ENCODE data around the gene RPL27. TPM values are rescaled to one million over a fixed set of nuclear protein-coding genes. Genes with fewer than 3 reads are reported as not detected.
A peak's percentile ranks its signal among the peaks of the same experiment; 100 is the strongest.

Gene RPL27
- total RNA-seq, 4 donors from 2014 or later, result 775 to 1,810 (median 1,289) TPM

DNA sequence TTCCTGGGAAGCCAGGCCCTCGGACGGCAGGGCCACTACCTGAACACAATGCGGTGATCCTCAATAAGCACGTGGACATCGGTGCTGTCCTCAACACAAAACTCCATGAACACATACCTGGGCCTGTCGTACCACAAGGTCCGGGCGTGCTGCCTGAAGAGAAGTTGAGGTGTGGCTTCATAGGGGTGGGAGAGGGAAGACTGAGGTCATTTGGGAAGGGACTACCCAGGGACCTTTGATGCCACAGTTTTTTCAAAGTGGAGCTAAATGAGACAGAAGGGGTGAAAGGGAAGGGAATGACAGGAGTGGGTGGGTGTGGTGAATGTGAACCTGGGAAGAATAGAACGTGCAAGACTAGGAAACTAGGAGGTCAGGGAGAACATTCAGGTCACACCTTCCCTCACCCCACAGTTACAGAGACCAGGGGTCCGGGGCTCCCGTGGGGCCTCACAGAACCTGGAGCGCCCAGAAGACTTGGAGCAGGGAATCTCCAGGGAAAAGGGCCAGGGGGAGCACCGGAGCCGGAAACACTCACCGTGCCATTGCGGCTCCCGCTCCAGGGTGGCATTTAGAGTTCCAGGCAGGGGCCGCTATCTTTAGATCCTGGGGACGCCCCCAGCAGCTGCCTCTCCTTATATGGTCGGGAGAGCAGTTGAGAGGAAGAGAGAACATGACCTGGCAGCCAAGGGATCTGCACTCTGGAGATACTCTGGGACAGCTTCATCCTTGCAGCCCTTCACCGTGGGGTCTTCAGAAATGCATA is 18.5 kb upstream of the RPL27 start, which contains the start of gene PTGES3L:
Gene PTGES3L, minus strand, starts transcription at position 570 of the 763 bp plus-strand sequence. Its CDS starts 27 bp downstream, at position 543.
- Histone ChIP-seq H3K4me3 (peak within 1 kb of the TSS; percentile 70 to 97 (median 88)), H3K4me1 (peaks cover 9 to 45% (median 19%) of the 10 kb centered on the region in 3 donors), H3K36me3 (peaks cover 0 to under 1% (median 0%) of the 10 kb centered on the region in 3 donors), H3K9me3 (no peaks in the 10 kb centered on the region), H3K27ac (peak within 1 kb of the TSS; percentile 82 to 95 (median 87)), H3K27me3 (no peaks in the 10 kb centered on the region)
- 38 to 71% methylated on average over 11 to 16 of the region's 21 CpGs for WGBS, 2 donors
- intact Hi-C loops (cut with DNase I), result no loop called here
- DNase-seq, result no peak
- TF ChIP-seq, protein P1, sequence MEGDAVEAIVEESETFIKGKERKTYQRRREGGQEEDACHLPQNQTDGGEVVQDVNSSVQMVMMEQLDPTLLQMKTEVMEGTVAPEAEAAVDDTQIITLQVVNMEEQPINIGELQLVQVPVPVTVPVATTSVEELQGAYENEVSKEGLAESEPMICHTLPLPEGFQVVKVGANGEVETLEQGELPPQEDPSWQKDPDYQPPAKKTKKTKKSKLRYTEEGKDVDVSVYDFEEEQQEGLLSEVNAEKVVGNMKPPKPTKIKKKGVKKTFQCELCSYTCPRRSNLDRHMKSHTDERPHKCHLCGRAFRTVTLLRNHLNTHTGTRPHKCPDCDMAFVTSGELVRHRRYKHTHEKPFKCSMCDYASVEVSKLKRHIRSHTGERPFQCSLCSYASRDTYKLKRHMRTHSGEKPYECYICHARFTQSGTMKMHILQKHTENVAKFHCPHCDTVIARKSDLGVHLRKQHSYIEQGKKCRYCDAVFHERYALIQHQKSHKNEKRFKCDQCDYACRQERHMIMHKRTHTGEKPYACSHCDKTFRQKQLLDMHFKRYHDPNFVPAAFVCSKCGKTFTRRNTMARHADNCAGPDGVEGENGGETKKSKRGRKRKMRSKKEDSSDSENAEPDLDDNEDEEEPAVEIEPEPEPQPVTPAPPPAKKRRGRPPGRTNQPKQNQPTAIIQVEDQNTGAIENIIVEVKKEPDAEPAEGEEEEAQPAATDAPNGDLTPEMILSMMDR (IDR thresholded peaks at IDR 0.05), result no peak
- no peak for TF ChIP-seq POLR2A (IDR thresholded peaks at IDR 0.05)

DNA sequence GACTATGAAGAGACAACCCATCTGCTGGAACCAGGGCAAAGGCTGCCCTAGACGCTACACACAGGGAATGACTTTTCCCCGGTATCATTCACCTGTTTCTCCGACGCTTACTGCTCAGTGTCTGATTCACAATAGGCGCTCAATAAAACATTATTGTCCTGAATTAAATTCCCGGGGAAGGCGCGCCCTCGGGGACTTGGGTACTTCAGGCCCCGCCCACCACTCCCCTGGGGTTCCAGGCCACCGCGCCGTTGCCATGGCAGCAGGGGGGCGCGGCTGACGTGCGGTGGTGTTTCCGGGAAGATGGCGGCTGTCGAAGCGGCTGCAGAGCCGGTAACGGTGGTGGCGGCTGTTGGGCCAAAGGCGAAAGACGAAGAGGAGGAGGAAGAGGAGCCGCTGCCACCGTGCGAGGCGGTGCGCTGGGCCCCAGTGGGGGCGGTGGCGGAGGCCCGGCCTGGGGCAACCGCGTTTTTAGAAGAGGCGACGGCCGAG is 17.9 kb upstream of the RPL27 start, which contains the start of gene RUNDC1:
Gene RUNDC1, plus strand, starts transcription at position 292 of the 492 bp plus-strand sequence. Its CDS starts 12 bp downstream, at position 304.
- TF ChIP-seq, protein P1 (IDR thresholded peaks at IDR 0.05), result no peak
- TF ChIP-seq POLR2A (IDR thresholded peaks at IDR 0.05), result peak in 1 of 4 donors; percentile 61
- Histone ChIP-seq H3K36me3 (peaks cover 0 to 7% (median 4%) of the 10 kb centered on the region in 3 donors), H3K4me3 (peak within 1 kb of the TSS; percentile 70 to 97 (median 88)), H3K4me1 (peaks cover 9 to 49% (median 19%) of the 10 kb centered on the region in 3 donors), H3K27ac (peak within 1 kb of the TSS; percentile 82 to 95 (median 87)), H3K27me3 (no peaks in the 10 kb centered on the region), H3K9me3 (no peaks in the 10 kb centered on the region)
- WGBS, 2 donors, result 0% methylated on average over 5 to 21 of the region's 39 CpGs
- intact Hi-C loops (cut with DNase I), result no loop called here
- DNase-seq, result peak; percentile 54

DNA sequence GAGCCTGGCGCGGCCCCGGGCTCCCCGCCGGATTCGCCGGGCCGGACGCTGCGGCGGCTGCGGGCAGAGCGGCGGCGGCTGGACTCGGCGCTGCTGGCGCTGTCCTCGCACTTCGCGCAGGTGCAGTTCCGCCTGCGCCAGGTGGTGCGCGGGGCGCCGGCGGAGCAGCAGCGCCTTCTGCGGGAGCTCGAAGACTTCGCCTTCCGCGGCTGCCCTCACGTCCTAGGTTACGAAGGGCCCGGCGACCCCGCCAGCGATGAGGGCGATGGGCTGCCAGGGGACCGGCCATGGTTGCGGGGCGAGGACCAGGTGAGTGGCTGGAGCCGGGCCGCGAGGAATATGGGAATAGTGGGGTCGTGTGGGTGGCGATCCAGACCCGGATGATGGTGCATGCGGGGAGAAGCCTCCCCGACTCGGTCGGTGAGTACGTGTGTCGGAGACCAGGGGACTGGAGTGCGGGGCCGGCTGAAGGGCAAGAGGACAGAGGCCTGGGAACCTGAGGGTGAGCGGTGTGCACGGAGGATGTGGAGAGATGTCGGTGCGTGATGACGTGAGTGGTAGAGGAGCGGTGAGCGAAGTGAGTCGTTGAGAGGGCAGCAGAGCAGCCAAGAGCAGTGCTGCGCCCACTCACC is 17.3 kb upstream of the RPL27 start:
- TF ChIP-seq, protein P1 (IDR thresholded peaks at IDR 0.05), result peak in 3 of 6 experiments; percentile 12 to 46 (median 19)
- TF ChIP-seq POLR2A (IDR thresholded peaks at IDR 0.05), result no peak
- H3K4me1 ChIP-seq, result peaks cover 9 to 49% (median 19%) of the 10 kb centered on the region in 3 donors
- peak overlapping the region; percentile 70 to 97 (median 88) for H3K4me3 ChIP-seq
- DNase-seq, result no peak
- 0 to 2% methylated on average over 15 to 22 of the region's 67 CpGs for WGBS, 2 donors
- H3K27me3 ChIP-seq, result no peaks in the 10 kb centered on the region
- H3K36me3 ChIP-seq, result peaks cover 0 to 12% (median 4%) of the 10 kb centered on the region in 3 donors
- H3K27ac ChIP-seq, result peak overlapping the region; percentile 82 to 95 (median 87)
- intact Hi-C loops (cut with DNase I), result no loop called here
- no peaks in the 10 kb centered on the region for H3K9me3 ChIP-seq

DNA sequence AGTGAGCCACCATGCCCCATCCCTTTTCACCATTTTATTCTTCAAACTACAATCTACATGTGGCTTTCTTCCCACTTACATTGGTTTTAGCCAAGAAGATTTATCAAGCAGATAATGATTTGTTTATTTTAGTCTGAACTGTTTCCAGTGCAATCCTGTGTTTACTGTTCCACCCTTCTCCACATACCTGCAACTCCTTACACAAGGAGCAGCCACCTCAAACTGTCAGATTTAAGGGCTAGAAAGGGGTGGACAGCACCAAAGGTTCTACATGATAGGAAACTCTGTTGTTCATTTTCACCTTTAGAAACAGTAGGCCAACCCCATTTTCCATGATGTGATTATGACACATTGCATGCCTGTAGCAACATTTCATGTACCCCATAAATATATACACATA is 16.0 kb upstream of the RPL27 start:
- no peak overlapping the region for H3K27ac ChIP-seq
- no peak for DNase-seq
- peaks cover 0 to 26% (median 6%) of the 10 kb centered on the region in 3 donors for H3K36me3 ChIP-seq
- intact Hi-C loops (cut with DNase I), result no loop called here
- H3K4me3 ChIP-seq, result no peak overlapping the region
- H3K27me3 ChIP-seq, result no peaks in the 10 kb centered on the region
- TF ChIP-seq, protein P1 (IDR thresholded peaks at IDR 0.05), result no peak
- no peak for TF ChIP-seq POLR2A (IDR thresholded peaks at IDR 0.05)
- no peaks in the 10 kb centered on the region for H3K9me3 ChIP-seq
- H3K4me1 ChIP-seq, result peaks cover 9 to 49% (median 19%) of the 10 kb centered on the region in 3 donors

Data from esophagus squamous epithelium (tissue), 5 donors.